GM12878 (cell line): Measurements from ENCODE around the gene LEKR1.

Experiments
- CTCF ChIP-seq, 3 experiments: IDR thresholded peaks in 2 of 3; conservative IDR thresholded peaks in 1 of 3; 2 replicates each; pipeline ENCODE4 v1.5.1; 2011; ENCODE audit warnings: low read depth in 3 of 3, low read length in 3 of 3, mild to moderate bottlenecking in 3 of 3, control low read depth in 2 of 3, moderate library complexity in 2 of 3, inconsistent platforms in 1 of 3, mixed read lengths in 1 of 3; ENCODE audit not compliant: control insufficient read depth in 2 of 3, insufficient read depth in 1 of 3; ENCODE audit errors: extremely low read depth in 1 of 3
- POLR2A ChIP-seq: IDR thresholded peaks from 2 replicates; pipeline ENCODE4 v1.6.1; 2011; ENCODE audit warnings: low read depth, mild to moderate bottlenecking, low read length
- RFX5 ChIP-seq: IDR thresholded peaks from 2 replicates; pipeline ENCODE4 v1.6.1; 2011; ENCODE audit warnings: low read depth, low read length, improper control_type of control experiment
- SIN3A ChIP-seq: IDR thresholded peaks from 2 replicates; pipeline ENCODE4 v1.6.1; 2012; ENCODE audit warnings: low read depth, low read length, improper control_type of control experiment

- TF ChIP-seq POLR2A (peak; percentile 76; the same call in 1 of the 2 replicates), RFX5 (no peak), SIN3A (no peak), CTCF (IDR thresholded peaks at IDR 0.05 in 2 of 3, conservative IDR thresholded peaks at IDR 0.05 in 1 of 3; ENCODE audit: control insufficient read depth in 2 of 3, extremely low read depth in 1 of 3, insufficient read depth in 1 of 3, low read depth in 3 of 3, low read length in 3 of 3) (no peak)
Measured at GRCh38 chr3:156816091-156816793, 9.9 kb upstream of the LEKR1 start.
